ENCODE measurements around the gene APLF. TPM values are rescaled to one million over a fixed set of nuclear protein-coding genes. Genes with fewer than 3 reads are reported as not detected.
"Not testable (repeated sequence)": the region's sequence is repeated elsewhere in the genome, so short reads cannot be mapped to it uniquely, and the experiment has no call there.

The APLF gene
- total RNA-seq, 2 experiments from 2014 or later = 4.1 to 4.3 TPM

DNA sequence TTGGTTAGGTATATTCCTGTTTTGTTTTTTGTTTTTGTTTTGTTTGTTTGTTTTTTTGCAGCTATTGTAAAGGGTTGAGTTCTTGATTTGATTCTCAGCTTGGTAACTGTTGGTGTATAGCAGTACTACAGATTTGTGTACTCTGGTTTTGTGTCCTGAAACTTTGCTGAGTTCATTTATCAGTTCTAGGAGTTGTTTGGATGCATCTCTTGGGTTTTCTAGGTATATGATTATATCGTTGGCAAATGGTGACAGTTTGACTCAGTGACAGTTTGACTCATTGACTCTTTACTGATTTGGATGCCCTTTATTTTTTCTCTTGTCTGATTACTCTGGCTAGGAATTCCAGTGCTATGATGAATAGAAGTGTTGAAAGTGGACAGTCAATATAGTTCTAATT is 53.7 kb downstream of the APLF start:
- ATAC-seq (ENCODE audit: poor library complexity) = no peak
- Histone ChIP-seq H3K36me3 (ENCODE audit: insufficient read depth, low read length) (no peaks in the 10 kb centered on the region), H3K27ac (ENCODE audit: low read depth in 1 of 2, low read length in 2 of 2) (no peak overlapping the region), H3K4me1 (ENCODE audit: insufficient read depth, low read length) (no peaks in the 10 kb centered on the region), H3K27me3 (ENCODE audit: control insufficient read depth in 1 of 2, insufficient read depth in 2 of 2, low read length in 2 of 2) (no peaks in the 10 kb centered on the region), H3K4me3 (ENCODE audit: low read length) (no peak overlapping the region), H3K9me3 (ENCODE audit: control insufficient read depth in 1 of 2, insufficient read depth in 1 of 2, low read length in 2 of 2) (no peaks in the 10 kb centered on the region)
- Mint-ChIP-seq H3K4me1 (ENCODE audit: low read depth) (no peaks in the 10 kb centered on the region), H3K9me3 (no peaks in the 10 kb centered on the region), H3K27ac (no peak overlapping the region), H3K27me3 (no peaks in the 10 kb centered on the region), H3K4me3 (no peak overlapping the region), H3K36me3 (ENCODE audit: low read depth) (peaks cover 3% of the 10 kb centered on the region)
- DNase-seq = no peak
- ChIA-PET CTCF (no interaction called here), POLR2A (no interaction called here)
- TF ChIP-seq, protein P1, sequence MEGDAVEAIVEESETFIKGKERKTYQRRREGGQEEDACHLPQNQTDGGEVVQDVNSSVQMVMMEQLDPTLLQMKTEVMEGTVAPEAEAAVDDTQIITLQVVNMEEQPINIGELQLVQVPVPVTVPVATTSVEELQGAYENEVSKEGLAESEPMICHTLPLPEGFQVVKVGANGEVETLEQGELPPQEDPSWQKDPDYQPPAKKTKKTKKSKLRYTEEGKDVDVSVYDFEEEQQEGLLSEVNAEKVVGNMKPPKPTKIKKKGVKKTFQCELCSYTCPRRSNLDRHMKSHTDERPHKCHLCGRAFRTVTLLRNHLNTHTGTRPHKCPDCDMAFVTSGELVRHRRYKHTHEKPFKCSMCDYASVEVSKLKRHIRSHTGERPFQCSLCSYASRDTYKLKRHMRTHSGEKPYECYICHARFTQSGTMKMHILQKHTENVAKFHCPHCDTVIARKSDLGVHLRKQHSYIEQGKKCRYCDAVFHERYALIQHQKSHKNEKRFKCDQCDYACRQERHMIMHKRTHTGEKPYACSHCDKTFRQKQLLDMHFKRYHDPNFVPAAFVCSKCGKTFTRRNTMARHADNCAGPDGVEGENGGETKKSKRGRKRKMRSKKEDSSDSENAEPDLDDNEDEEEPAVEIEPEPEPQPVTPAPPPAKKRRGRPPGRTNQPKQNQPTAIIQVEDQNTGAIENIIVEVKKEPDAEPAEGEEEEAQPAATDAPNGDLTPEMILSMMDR (IDR thresholded peaks at IDR 0.05) = no peak
- intact Hi-C loops (cut with DNase I, micrococcal nuclease) = loop anchor here in 1 of 2 experiments (5.0 kb wide), 1 partner anchor 54 kb away; the partner anchor contains the start of genes APLF and FBXO48

DNA sequence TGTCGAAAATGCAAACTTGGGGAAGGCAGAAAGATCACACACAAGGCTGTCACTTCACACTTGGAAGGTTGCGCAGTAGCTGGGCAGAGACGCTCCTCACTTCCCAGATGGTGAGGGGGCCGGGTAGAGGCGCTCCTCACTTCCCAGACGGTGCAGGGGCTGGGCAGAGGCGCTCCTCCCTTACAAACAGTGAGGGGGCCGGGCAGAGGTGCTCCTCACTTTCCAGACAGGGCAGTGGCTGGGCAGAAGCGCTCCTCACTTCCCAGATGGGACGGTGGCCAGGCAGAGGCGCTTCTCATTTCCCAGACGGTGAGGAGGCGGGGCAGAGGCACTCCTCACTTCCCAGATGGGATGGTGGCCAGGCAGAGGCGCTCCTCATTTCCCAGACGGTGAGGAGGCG is 59.6 kb downstream of the APLF start:
- peaks cover 15% of the 10 kb centered on the region for H3K36me3 Mint-ChIP-seq (ENCODE audit: low read depth)
- H3K36me3 ChIP-seq (ENCODE audit: insufficient read depth, low read length); H3K9me3 Mint-ChIP-seq; H3K4me1 ChIP-seq (ENCODE audit: insufficient read depth, low read length); H3K9me3 ChIP-seq (ENCODE audit: control insufficient read depth in 1 of 2, insufficient read depth in 1 of 2, low read length in 2 of 2); POLR2A ChIA-PET; H3K4me3 ChIP-seq (ENCODE audit: low read length); H3K27ac Mint-ChIP-seq; H3K4me3 Mint-ChIP-seq; H3K27me3 ChIP-seq (ENCODE audit: control insufficient read depth in 1 of 2, insufficient read depth in 2 of 2, low read length in 2 of 2); CTCF ChIA-PET; intact Hi-C loops (cut with DNase I, micrococcal nuclease); ATAC-seq (ENCODE audit: poor library complexity); H3K4me1 Mint-ChIP-seq (ENCODE audit: low read depth); DNase-seq; H3K27me3 Mint-ChIP-seq; H3K27ac ChIP-seq (ENCODE audit: low read depth in 1 of 2, low read length in 2 of 2): not testable (repeated sequence)

DNA sequence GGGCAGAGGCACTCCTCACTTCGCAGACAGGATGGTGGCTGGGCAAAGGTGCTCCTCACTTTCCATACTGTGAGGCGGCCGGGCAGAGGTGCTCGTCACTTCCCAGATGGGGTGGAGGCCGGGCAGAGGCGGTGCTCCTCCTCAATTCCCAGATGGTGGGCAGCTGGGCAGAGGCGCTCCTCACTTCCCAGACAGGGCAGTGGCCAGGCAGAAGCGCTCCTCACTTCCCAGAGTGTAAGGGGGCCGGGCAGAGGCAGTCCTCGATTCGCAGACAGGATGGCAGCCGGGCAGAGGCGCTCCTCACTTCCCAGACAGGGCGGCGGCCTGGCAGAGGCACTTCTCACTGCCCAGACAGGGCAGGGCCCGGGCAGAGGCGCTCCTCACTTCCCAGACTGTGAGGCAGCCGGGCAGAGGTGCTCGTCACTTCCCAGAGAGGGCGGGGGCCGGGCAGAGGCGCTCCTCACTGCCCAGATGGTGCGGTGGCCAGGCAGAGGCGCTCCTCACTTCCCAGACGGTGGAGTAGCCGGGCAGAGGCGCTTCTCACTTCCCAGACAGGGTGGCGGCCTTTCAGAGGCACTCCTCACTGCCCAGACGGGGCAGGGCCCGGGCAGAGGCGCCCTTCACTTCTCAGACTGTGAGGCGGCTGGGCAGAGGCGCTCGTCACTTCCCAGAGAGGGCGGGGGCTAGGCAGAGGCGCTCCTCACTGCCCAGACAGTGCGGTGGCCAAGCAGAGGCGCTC is 60.1 kb downstream of the APLF start:
- CTCF ChIA-PET; POLR2A ChIA-PET; H3K27me3 ChIP-seq (ENCODE audit: control insufficient read depth in 1 of 2, insufficient read depth in 2 of 2, low read length in 2 of 2); H3K9me3 ChIP-seq (ENCODE audit: control insufficient read depth in 1 of 2, insufficient read depth in 1 of 2, low read length in 2 of 2); H3K27ac Mint-ChIP-seq; H3K36me3 ChIP-seq (ENCODE audit: insufficient read depth, low read length); H3K27me3 Mint-ChIP-seq; H3K4me3 Mint-ChIP-seq; H3K4me3 ChIP-seq (ENCODE audit: low read length); H3K27ac ChIP-seq (ENCODE audit: low read depth in 1 of 2, low read length in 2 of 2); DNase-seq; H3K4me1 ChIP-seq (ENCODE audit: insufficient read depth, low read length); H3K9me3 Mint-ChIP-seq; H3K4me1 Mint-ChIP-seq (ENCODE audit: low read depth); ATAC-seq (ENCODE audit: poor library complexity); intact Hi-C loops (cut with DNase I, micrococcal nuclease): not testable (repeated sequence)
- H3K36me3 Mint-ChIP-seq (ENCODE audit: low read depth) = peaks cover 15% of the 10 kb centered on the region

DNA sequence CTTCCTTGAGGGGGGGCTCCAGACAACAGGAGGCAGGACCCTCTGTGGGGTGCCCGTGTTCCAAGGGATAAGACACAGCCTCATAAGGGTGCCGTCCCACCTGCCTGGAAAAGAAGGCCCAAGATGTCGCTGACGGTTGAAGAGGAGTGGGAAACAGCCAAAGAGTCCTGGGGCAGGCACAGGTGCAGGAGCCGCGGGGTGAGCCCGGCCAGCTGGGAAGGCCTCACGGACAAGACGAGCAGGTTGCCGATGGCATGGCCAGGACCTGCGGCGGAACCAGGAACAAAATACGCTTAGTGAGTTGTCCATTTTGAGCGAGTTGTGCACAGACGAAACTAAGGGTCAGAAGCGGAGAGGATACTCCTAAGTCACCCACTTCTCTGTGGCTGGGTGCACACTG is 61.8 kb downstream of the APLF start:
- intact Hi-C loops (cut with DNase I, micrococcal nuclease); ATAC-seq (ENCODE audit: poor library complexity); H3K4me3 ChIP-seq (ENCODE audit: low read length); H3K9me3 ChIP-seq (ENCODE audit: control insufficient read depth in 1 of 2, insufficient read depth in 1 of 2, low read length in 2 of 2); H3K4me3 Mint-ChIP-seq; CTCF ChIA-PET; H3K27me3 Mint-ChIP-seq; H3K27me3 ChIP-seq (ENCODE audit: control insufficient read depth in 1 of 2, insufficient read depth in 2 of 2, low read length in 2 of 2); H3K27ac ChIP-seq (ENCODE audit: low read depth in 1 of 2, low read length in 2 of 2); H3K4me1 ChIP-seq (ENCODE audit: insufficient read depth, low read length); POLR2A ChIA-PET; DNase-seq; H3K9me3 Mint-ChIP-seq; H3K4me1 Mint-ChIP-seq (ENCODE audit: low read depth); H3K36me3 ChIP-seq (ENCODE audit: insufficient read depth, low read length); H3K27ac Mint-ChIP-seq: not testable (repeated sequence)
- peaks cover 15% of the 10 kb centered on the region for H3K36me3 Mint-ChIP-seq (ENCODE audit: low read depth)

DNA sequence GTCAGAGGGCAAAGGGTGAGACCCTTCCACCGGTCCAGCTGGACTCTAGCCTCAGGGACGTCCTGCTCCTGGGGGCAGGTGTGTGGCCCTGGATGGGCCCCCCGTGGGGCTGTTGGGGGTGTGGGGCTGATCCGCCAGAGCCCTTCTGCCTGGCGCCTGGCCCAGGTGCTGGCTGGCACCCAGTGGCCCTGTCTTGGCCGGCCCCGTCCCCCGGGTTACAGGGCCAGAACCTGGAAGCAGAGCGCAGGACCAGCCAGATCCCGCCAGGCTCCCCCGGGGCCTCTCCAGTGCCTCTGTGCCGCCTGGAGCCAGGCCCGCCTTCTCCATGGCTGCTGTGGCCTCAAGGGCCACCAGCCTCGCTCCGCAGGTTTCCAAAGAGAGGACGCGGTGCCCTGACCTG is 62.3 kb downstream of the APLF start:
- intact Hi-C loops (cut with DNase I, micrococcal nuclease); CTCF ChIA-PET; DNase-seq; H3K27me3 Mint-ChIP-seq; H3K9me3 Mint-ChIP-seq; H3K27ac ChIP-seq (ENCODE audit: low read depth in 1 of 2, low read length in 2 of 2); H3K36me3 ChIP-seq (ENCODE audit: insufficient read depth, low read length); H3K4me3 ChIP-seq (ENCODE audit: low read length); ATAC-seq (ENCODE audit: poor library complexity); H3K9me3 ChIP-seq (ENCODE audit: control insufficient read depth in 1 of 2, insufficient read depth in 1 of 2, low read length in 2 of 2); H3K4me3 Mint-ChIP-seq; H3K4me1 ChIP-seq (ENCODE audit: insufficient read depth, low read length); H3K27ac Mint-ChIP-seq; H3K4me1 Mint-ChIP-seq (ENCODE audit: low read depth); H3K27me3 ChIP-seq (ENCODE audit: control insufficient read depth in 1 of 2, insufficient read depth in 2 of 2, low read length in 2 of 2); POLR2A ChIA-PET: not testable (repeated sequence)
- H3K36me3 Mint-ChIP-seq (ENCODE audit: low read depth) = peaks cover 15% of the 10 kb centered on the region

Measured in CD4-positive, alpha-beta T cell (primary cell).